H9 (cell line): ENCODE measurements around the gene FHL2. TPM values are rescaled to one million over a fixed set of nuclear protein-coding genes. Genes with fewer than 3 reads are reported as not detected.
A peak's percentile ranks its signal among the peaks of the same experiment; 100 is the strongest.

Experiments used
- DNase-seq: peaks from one replicate; pipeline ENCODE4 v3.0.0-alpha.2; 2017
- H2AFZ ChIP-seq: one replicate; pipeline ENCODE4 v1.6.1; 2013; ENCODE audit warnings: mild to moderate bottlenecking, low read length, control low read depth, moderate library complexity
- H2AK5ac ChIP-seq: 2 replicates; pipeline ENCODE4 v1.6.1; 2013; ENCODE audit warnings: low read length, control low read depth, mixed read lengths; ENCODE audit not compliant: insufficient read length
- H2BK120ac ChIP-seq: one replicate; pipeline ENCODE4 v1.6.1; 2013; ENCODE audit warnings: low read depth, mild to moderate bottlenecking, low read length, control low read depth, inconsistent platforms; ENCODE audit not compliant: poor library complexity, severe bottlenecking
- H2BK12ac ChIP-seq: 2 replicates; pipeline ENCODE4 v1.6.1; 2013; ENCODE audit warnings: low read length, control low read depth, mixed read lengths, low read depth; ENCODE audit not compliant: insufficient read length
- H2BK15ac ChIP-seq: 2 replicates; pipeline ENCODE4 v1.6.1; 2013; ENCODE audit warnings: low read depth, low read length, control low read depth
- H2BK20ac ChIP-seq: one replicate; pipeline ENCODE4 v1.6.1; 2013; ENCODE audit warnings: low read depth, mild to moderate bottlenecking, low read length, control low read depth, inconsistent platforms; ENCODE audit not compliant: poor library complexity, severe bottlenecking
- H2BK5ac ChIP-seq: 2 replicates; pipeline ENCODE4 v1.6.1; 2013; ENCODE audit warnings: low read length, control low read depth, mixed read lengths; ENCODE audit not compliant: insufficient read length
- H3K14ac ChIP-seq: 2 replicates; pipeline ENCODE4 v1.6.1; 2013; ENCODE audit warnings: low read length, control low read depth; ENCODE audit not compliant: insufficient read depth
- H3K18ac ChIP-seq: 2 replicates; pipeline ENCODE4 v1.6.1; 2013; ENCODE audit warnings: low read depth, mild to moderate bottlenecking, mixed read lengths, low read length, control low read depth; ENCODE audit not compliant: insufficient read length
- H3K23ac ChIP-seq: 2 replicates; pipeline ENCODE4 v1.6.1; 2013; ENCODE audit warnings: low read length, control low read depth, mixed read lengths, low read depth; ENCODE audit not compliant: insufficient read length
- H3K23me2 ChIP-seq: 2 replicates; pipeline ENCODE4 v1.6.1; 2013; ENCODE audit warnings: low read depth, mild to moderate bottlenecking, mixed read lengths, low read length, control low read depth; ENCODE audit not compliant: insufficient read length, poor library complexity, severe bottlenecking
- H3K27ac ChIP-seq: 2 replicates; pipeline ENCODE4 v1.5.1; 2013; ENCODE audit warnings: low read length, control low read depth, mixed read lengths, low read depth; ENCODE audit not compliant: insufficient read length
- H3K27me3 ChIP-seq: 2 replicates; pipeline ENCODE4 v1.6.1; 2013; ENCODE audit warnings: low read length, control low read depth, inconsistent platforms; ENCODE audit not compliant: insufficient read depth
- H3K4ac ChIP-seq: 2 replicates; pipeline ENCODE4 v1.6.1; 2013; ENCODE audit warnings: low read depth, mild to moderate bottlenecking, control low read depth, inconsistent platforms, low read length, moderate library complexity
- H3K4me1 ChIP-seq: 2 replicates; pipeline ENCODE4 v1.6.1; 2013; ENCODE audit warnings: low read length, control low read depth, inconsistent platforms; ENCODE audit not compliant: insufficient read depth
- H3K4me2 ChIP-seq: 2 replicates; pipeline ENCODE4 v1.6.1; 2013; ENCODE audit warnings: low read length, control low read depth, mixed read lengths; ENCODE audit not compliant: insufficient read length, insufficient read depth
- H3K56ac ChIP-seq: 2 replicates; pipeline ENCODE4 v1.6.1; 2013; ENCODE audit warnings: low read depth, mild to moderate bottlenecking, mixed read lengths, low read length, control low read depth; ENCODE audit not compliant: insufficient read length
- H3K79me1 ChIP-seq: 2 replicates; pipeline ENCODE4 v1.6.1; 2013; ENCODE audit warnings: low read depth, mild to moderate bottlenecking, moderate library complexity, low read length, control low read depth, inconsistent platforms; ENCODE audit not compliant: insufficient read depth, poor library complexity, severe bottlenecking
- H3K79me2 ChIP-seq: 2 replicates; pipeline ENCODE4 v1.6.1; 2013; ENCODE audit warnings: low read length, control low read depth, inconsistent platforms; ENCODE audit not compliant: insufficient read depth
- H3K9ac ChIP-seq: 2 replicates; pipeline ENCODE4 v1.6.1; 2013; ENCODE audit warnings: low read length, control low read depth, mixed read lengths; ENCODE audit not compliant: insufficient read length; ENCODE audit errors: extremely low read depth
- H3K9me3 ChIP-seq: one replicate; pipeline ENCODE4 v1.6.1; 2013; ENCODE audit warnings: low read depth, low read length, inconsistent platforms; ENCODE audit not compliant: control insufficient read depth
- H3T11ph ChIP-seq: one replicate; pipeline ENCODE4 v1.6.1; 2013; ENCODE audit warnings: mild to moderate bottlenecking, low read length, control low read depth, inconsistent platforms
- H4K20me1 ChIP-seq: one replicate; pipeline ENCODE4 v1.6.1; 2013; ENCODE audit not compliant: control insufficient read depth, insufficient read length, insufficient read depth
- H4K5ac ChIP-seq: 2 replicates; pipeline ENCODE4 v1.6.1; 2013; ENCODE audit warnings: low read depth, mild to moderate bottlenecking, mixed read lengths, low read length, control low read depth; ENCODE audit not compliant: insufficient read length
- H4K8ac ChIP-seq: replicated peaks from 2 replicates; pipeline ENCODE4 v1.6.1; 2013; ENCODE audit warnings: low read length, control low read depth, mixed read lengths, low read depth; ENCODE audit not compliant: insufficient read length
- H4K91ac ChIP-seq: 2 replicates; pipeline ENCODE4 v1.6.1; 2013; ENCODE audit warnings: low read depth, mild to moderate bottlenecking, moderate library complexity, mixed read lengths, low read length, control low read depth; ENCODE audit not compliant: insufficient read length
- H3K27ac Mint-ChIP-seq, 3 experiments: 2 replicates in 2 of 3; 3 replicates in 1 of 3; pipeline ENCODE4 v1.8.0; 2020 to 2021; ENCODE audit warnings: mixed read lengths in 3 of 3, mild to moderate bottlenecking in 1 of 3, moderate library complexity in 1 of 3
- H3K27me3 Mint-ChIP-seq: 2 replicates; pipeline ENCODE4 v1.8.0; 2021; ENCODE audit warnings: low read depth, mild to moderate bottlenecking, moderate library complexity, mixed read lengths
- H3K36me3 Mint-ChIP-seq, 3 experiments: 2 replicates in 2 of 3; 3 replicates in 1 of 3; pipeline ENCODE4 v1.8.0; 2020 to 2021; ENCODE audit warnings: low read depth in 3 of 3, mixed read lengths in 3 of 3; ENCODE audit not compliant: insufficient read depth in 1 of 3
- H3K4me1 Mint-ChIP-seq, 2 experiments: 2 replicates each; pipeline ENCODE4 v1.8.0; 2020; ENCODE audit warnings: mixed read lengths in 2 of 2
- H3K4me3 Mint-ChIP-seq, 2 experiments: 2 replicates in 1 of 2; 3 replicates in 1 of 2; pipeline ENCODE4 v1.8.0; 2020 to 2021; ENCODE audit warnings: mild to moderate bottlenecking in 2 of 2, mixed read lengths in 2 of 2, moderate library complexity in 1 of 2
- H3K9me3 Mint-ChIP-seq, 2 experiments: 2 replicates in 1 of 2; 3 replicates in 1 of 2; pipeline ENCODE4 v1.8.0; 2020; ENCODE audit warnings: mild to moderate bottlenecking in 2 of 2, mixed read lengths in 2 of 2, moderate library complexity in 1 of 2
- WGBS: extraction: QIAGEN DNeasy Blood & Tissue Kit; methylation state at CpG from one replicate; pipeline ENCODE4 v1.1.7; 2013; ENCODE audit warnings: missing lambda C conversion rate, low lambda C conversion rate, mixed read lengths; ENCODE audit not compliant: insufficient read length; ENCODE audit errors: extremely low coverage; 5-methylcytosine and 5-hydroxymethylcytosine counted together
- total RNA-seq: library from RNA; stranded (reverse); gene quantifications from 2 replicates; pipeline ENCODE4 v1.2.1, GENCODE V29; 2021
- TF ChIP-seq, protein P1 (sequence below): fragments of 200-600 bp; sonication (generic); conservative IDR thresholded peaks from 3 replicates; pipeline ENCODE4 v1.8.0; 2021; ENCODE audit warnings: antibody characterized with exemption, mild to moderate bottlenecking

Gene FHL2
- total RNA-seq, 1 experiment from 2014 or later: 34.9 TPM

DNA sequence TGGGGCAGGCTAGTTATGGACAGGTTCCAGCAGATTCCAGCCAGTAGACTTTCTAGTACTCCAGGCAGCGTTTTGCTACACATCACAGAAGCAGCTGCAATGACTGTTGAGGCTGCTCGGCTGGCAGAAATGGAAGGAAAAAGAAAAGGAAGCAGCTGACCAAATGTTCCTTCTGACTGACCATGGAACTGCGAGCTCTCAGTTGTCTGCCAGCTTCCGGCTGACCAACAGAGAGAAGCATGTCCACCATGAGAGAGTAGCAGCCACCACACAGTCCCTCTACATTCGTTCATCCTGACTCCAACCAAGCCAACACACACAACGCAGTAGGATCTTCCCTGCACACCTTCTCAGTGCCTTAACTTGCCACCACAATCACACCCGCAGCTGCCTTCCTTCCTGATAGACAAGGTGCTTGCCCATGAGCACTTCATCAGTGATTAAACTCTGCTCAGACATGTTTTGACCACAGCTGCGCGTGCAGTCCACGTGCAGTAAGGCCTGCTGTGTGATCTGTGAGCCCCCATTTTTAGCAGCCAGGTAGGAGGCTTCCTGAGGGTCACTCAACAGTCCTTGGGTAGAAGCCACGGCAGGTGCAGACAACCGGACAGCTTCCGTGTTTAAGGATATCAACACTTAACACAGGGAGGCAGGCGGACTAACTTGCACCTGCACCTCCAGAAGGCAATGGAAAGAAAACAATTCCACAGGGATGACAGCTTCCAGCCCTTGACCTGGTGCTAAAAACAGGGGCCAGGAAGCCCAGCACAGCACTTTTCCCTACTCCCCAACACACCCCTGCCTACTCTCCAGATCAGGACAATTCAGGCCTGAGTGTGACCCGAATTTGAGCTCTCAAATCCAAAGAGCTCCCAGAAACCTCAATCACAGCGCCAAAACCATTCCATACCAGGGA lies 70.3 kb downstream of the FHL2 start:
- Histone ChIP-seq H3K27ac (no peak overlapping the region), H2BK5ac (no peak overlapping the region), H3K14ac (no peak overlapping the region), H3K4me2 (peak overlapping the region; percentile 52), H2AK5ac (no peak overlapping the region), H2BK15ac (no peak overlapping the region), H4K20me1 (no peaks in the 10 kb centered on the region), H3K23ac (no peak overlapping the region), H3T11ph (no peak overlapping the region), H3K4ac (no peak overlapping the region), H3K27me3 (no peaks in the 10 kb centered on the region), H4K5ac (no peak overlapping the region), H4K8ac (no peak overlapping the region), H2BK12ac (no peak overlapping the region), H3K18ac (no peak overlapping the region), H3K9me3 (no peaks in the 10 kb centered on the region), H3K4me1 (peaks cover 10% of the 10 kb centered on the region; the same call in 1 of the 2 replicates), H2BK20ac (no peak overlapping the region), H2BK120ac (no peak overlapping the region), H3K56ac (no peak overlapping the region), H3K79me1 (no peaks in the 10 kb centered on the region), H3K79me2 (peaks cover 7% of the 10 kb centered on the region; the same call in 1 of the 2 replicates), H2AFZ (no peak overlapping the region), H4K91ac (no peak overlapping the region), H3K23me2 (peaks cover 12% of the 10 kb centered on the region), H3K9ac (no peak overlapping the region)
- H3K9me3 Mint-ChIP-seq: no peaks in the 10 kb centered on the region
- DNase-seq: no peak
- TF ChIP-seq, protein P1, sequence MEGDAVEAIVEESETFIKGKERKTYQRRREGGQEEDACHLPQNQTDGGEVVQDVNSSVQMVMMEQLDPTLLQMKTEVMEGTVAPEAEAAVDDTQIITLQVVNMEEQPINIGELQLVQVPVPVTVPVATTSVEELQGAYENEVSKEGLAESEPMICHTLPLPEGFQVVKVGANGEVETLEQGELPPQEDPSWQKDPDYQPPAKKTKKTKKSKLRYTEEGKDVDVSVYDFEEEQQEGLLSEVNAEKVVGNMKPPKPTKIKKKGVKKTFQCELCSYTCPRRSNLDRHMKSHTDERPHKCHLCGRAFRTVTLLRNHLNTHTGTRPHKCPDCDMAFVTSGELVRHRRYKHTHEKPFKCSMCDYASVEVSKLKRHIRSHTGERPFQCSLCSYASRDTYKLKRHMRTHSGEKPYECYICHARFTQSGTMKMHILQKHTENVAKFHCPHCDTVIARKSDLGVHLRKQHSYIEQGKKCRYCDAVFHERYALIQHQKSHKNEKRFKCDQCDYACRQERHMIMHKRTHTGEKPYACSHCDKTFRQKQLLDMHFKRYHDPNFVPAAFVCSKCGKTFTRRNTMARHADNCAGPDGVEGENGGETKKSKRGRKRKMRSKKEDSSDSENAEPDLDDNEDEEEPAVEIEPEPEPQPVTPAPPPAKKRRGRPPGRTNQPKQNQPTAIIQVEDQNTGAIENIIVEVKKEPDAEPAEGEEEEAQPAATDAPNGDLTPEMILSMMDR: no peak
- no peaks in the 10 kb centered on the region; a peak in 2 of 7 replicates for H3K36me3 Mint-ChIP-seq
- no CpG with 5 or more reads among the region's 16 CpGs for WGBS
- H3K4me1 Mint-ChIP-seq: peaks cover 33 to 35% of the 10 kb centered on the region in 2 experiments
- peak overlapping the region; percentile 10 to 90 (median 24); a peak in 4 of 7 replicates for H3K27ac Mint-ChIP-seq
- H3K27me3 Mint-ChIP-seq: peaks cover 3% of the 10 kb centered on the region; the same call in 1 of the 2 replicates
- H3K4me3 Mint-ChIP-seq: peak overlapping the region; percentile 88 to 89
